GM12801 (cell line): ENCODE results near the gene MEI1.

Experiments used
- TF ChIP-seq, protein P1 (sequence below): IDR thresholded peaks from one replicate; pipeline ENCODE4 v1.5.1; 2011; ENCODE audit warnings: control low read depth; ENCODE audit not compliant: insufficient read length; ENCODE audit errors: extremely low read depth

Gene MEI1

DNA sequence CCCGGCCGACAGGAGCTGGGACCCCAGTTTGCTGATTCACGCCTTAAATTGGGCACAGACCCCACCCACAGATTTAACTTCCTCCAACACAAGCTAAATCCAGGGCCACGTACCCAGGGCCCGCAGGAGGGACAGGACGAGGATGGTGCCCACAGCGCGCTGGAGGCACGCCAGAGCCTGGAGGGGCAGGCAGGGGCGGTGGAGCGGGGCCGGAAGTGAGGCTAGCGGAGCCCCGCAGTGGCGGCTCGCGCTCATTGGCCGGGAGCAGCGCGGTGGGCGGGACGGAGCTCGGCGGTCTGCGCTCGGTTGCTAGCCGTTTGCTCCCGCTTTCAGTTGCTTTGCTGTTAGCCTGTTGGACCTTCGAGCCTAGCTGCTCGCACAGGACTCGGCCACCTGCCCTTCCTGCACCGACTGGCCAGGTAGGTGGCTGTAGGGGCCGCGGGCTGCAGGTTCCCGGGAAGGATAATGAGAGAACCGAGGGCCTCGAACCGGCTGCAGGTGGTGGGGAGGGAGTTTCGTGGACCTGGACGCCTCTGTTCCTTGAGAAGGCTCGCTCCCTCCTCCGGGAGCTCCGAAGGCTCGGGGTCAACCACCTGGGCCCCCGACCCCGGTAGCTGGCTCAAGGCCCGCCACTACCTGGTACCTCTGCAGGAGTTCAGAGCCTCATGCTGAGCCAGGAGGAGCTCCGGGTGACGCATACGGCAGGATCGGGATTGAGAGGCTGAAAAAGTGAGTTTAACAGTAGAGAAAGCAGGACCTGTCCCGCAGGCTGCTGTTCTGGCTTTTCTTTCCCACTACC lies 101.2 kb downstream of the MEI1 start, which contains the start of gene CCDC134:
TSS of gene CCDC134 (plus strand) at position 332 of the 799 bp plus-strand sequence. CDS start 8,212 bp downstream, outside the sequence.
- TF ChIP-seq, protein P1, sequence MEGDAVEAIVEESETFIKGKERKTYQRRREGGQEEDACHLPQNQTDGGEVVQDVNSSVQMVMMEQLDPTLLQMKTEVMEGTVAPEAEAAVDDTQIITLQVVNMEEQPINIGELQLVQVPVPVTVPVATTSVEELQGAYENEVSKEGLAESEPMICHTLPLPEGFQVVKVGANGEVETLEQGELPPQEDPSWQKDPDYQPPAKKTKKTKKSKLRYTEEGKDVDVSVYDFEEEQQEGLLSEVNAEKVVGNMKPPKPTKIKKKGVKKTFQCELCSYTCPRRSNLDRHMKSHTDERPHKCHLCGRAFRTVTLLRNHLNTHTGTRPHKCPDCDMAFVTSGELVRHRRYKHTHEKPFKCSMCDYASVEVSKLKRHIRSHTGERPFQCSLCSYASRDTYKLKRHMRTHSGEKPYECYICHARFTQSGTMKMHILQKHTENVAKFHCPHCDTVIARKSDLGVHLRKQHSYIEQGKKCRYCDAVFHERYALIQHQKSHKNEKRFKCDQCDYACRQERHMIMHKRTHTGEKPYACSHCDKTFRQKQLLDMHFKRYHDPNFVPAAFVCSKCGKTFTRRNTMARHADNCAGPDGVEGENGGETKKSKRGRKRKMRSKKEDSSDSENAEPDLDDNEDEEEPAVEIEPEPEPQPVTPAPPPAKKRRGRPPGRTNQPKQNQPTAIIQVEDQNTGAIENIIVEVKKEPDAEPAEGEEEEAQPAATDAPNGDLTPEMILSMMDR: no peak

GRCh38 chr22:41801147-41801819 lies 102.0 kb downstream of the MEI1 start:
- TF ChIP-seq, protein P1: no peak

DNA sequence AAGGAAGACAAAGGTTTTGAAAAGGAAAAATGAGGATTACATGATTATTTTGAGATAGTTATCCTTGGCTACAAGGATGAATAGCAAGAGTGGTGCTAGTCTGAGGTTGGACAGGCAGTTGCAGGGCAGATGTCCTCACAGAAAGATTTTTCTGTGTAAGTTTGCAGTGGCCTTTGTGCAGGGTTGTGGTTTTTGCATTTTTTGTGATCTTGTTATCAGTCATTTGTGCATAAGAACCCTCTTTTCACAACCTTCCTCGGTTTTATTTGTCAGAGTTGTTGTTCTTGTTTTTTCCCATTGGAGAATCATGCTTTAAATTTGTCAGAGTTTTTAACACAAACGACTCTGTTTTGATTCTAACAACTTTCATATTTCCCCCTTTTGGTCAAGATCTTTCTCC lies 102.6 kb downstream of the MEI1 start:
- TF ChIP-seq, protein P1: no peak

- TF ChIP-seq, protein P1: no peak
Measured at GRCh38 chr22:41805639-41806038, 106.3 kb downstream of the MEI1 start.

DNA sequence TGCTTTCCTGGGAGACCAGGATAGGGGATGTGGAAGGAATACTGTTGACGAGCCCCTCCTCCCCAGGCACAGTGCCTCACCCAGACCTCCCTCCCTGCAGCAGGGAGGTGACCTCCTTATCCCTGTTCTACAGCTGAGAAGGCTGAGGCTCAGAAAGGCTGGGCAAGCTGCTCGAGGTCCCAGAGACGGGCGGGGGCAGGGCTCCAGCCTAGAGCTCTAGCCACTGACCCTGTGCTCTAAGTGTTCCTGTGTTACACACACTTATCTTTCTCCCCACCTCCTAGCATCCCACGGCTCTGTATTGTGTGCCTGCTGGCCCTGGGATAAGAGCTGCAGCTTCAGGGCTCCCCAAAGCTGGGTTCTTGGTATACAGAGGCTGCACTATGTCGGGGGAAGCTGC lies 109.1 kb downstream of the MEI1 start:
- TF ChIP-seq, protein P1: no peak

DNA sequence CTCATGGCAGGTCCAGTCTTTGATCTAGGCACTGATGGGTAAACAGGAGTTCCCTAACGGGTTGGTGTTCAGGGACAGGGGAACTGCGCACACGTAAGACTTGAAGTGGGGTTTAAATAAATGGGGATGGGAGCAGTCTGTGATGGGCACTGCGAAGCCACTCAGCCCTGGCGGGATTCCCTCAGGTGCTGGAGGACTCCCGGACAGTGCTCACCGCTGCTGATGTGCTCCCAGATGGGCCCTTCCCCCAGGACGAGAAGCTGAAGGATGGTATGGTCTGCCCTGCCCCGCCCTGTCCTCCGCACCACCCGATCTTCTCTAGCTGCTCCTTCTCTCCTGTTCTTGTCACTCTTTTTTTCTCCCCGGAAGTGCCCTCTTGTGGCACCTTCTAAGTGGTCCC lies 110.7 kb downstream of the MEI1 start:
- TF ChIP-seq, protein P1: no peak

- TF ChIP-seq, protein P1: no peak
Measured at GRCh38 chr22:41812805-41813545, 113.7 kb downstream of the MEI1 start.
